Measurements from ENCODE around the gene CTBP1. TPM values are rescaled to one million over a fixed set of nuclear protein-coding genes. Genes with fewer than 3 reads are reported as not detected.

Gene CTBP1
- total RNA-seq, 1 experiment from 2014 or later, result 187 TPM

- Histone ChIP-seq H3K4me3 (ENCODE audit: low read depth, low read length, poor library complexity, severe bottlenecking) (no peak overlapping the region), H3K36me3 (ENCODE audit: insufficient read depth, low read length, poor library complexity, severe bottlenecking) (peaks cover 9% of the 10 kb centered on the region), H3K27me3 (replicated peaks; ENCODE audit: insufficient read depth, low read depth, low read length, poor library complexity) (no peaks in the 10 kb centered on the region), H3K4me1 (ENCODE audit: insufficient read depth, low read length, poor library complexity, severe bottlenecking) (no peaks in the 10 kb centered on the region), H3K27ac (ENCODE audit: low read depth, low read length, poor library complexity, severe bottlenecking) (no peak overlapping the region), H3K9me3 (ENCODE audit: low read depth, low read length, poor library complexity, severe bottlenecking) (no peaks in the 10 kb centered on the region)
- ChIA-PET CTCF (no interaction called here), POLR2A (ENCODE audit: low non-redundant PET) (no interaction called here)
- no peak for DNase-seq (ENCODE audit: low spot score)
- TF ChIP-seq EZH2 (IDR thresholded peaks at IDR 0.05; ENCODE audit: borderline replicate concordance, low read depth, low read length, poor library complexity, severe bottlenecking), result no peak
- no TSS peak for BruUV-seq (replicated peaks)
- intact Hi-C loops (cut with micrococcal nuclease; ENCODE audit: unreplicated experiment), result no loop called here
These were observed 41.8 kb downstream of the CTBP1 start for GRCh38 chr4:1207157-1207470.

- ChIA-PET POLR2A (ENCODE audit: low non-redundant PET) (no interaction called here), CTCF (no interaction called here)
- peaks cover 8% of the 10 kb centered on the region for H3K36me3 ChIP-seq (ENCODE audit: insufficient read depth, low read length, poor library complexity, severe bottlenecking)
- H3K27ac ChIP-seq (ENCODE audit: low read depth, low read length, poor library complexity, severe bottlenecking), result no peak overlapping the region
- H3K4me1 ChIP-seq (ENCODE audit: insufficient read depth, low read length, poor library complexity, severe bottlenecking), result no peaks in the 10 kb centered on the region
- TF ChIP-seq EZH2 (IDR thresholded peaks at IDR 0.05; ENCODE audit: borderline replicate concordance, low read depth, low read length, poor library complexity, severe bottlenecking) (no peak), CTCF (conservative IDR thresholded peaks at IDR 0.05; ENCODE audit: low read depth, low read length) (no peak)
- DNase-seq (ENCODE audit: low spot score), result no peak
- no peaks in the 10 kb centered on the region for H3K27me3 ChIP-seq (replicated peaks; ENCODE audit: insufficient read depth, low read depth, low read length, poor library complexity)
- BruUV-seq (replicated peaks), result no TSS peak
- H3K9me3 ChIP-seq (ENCODE audit: low read depth, low read length, poor library complexity, severe bottlenecking), result no peaks in the 10 kb centered on the region
- H3K4me3 ChIP-seq (ENCODE audit: low read depth, low read length, poor library complexity, severe bottlenecking), result no peak overlapping the region
- intact Hi-C loops (cut with micrococcal nuclease; ENCODE audit: unreplicated experiment), result no loop called here
These were observed 42.4 kb downstream of the CTBP1 start for GRCh38 chr4:1206299-1207156.

GRCh38 chr4:1205586-1206298 is 43.2 kb downstream of the CTBP1 start:
- no peaks in the 10 kb centered on the region for H3K9me3 ChIP-seq (ENCODE audit: low read depth, low read length, poor library complexity, severe bottlenecking)
- no peak for DNase-seq (ENCODE audit: low spot score)
- H3K4me3 ChIP-seq (ENCODE audit: low read depth, low read length, poor library complexity, severe bottlenecking), result no peak overlapping the region
- no peaks in the 10 kb centered on the region for H3K27me3 ChIP-seq (replicated peaks; ENCODE audit: insufficient read depth, low read depth, low read length, poor library complexity)
- H3K27ac ChIP-seq (ENCODE audit: low read depth, low read length, poor library complexity, severe bottlenecking), result no peak overlapping the region
- intact Hi-C loops (cut with micrococcal nuclease; ENCODE audit: unreplicated experiment), result no loop called here
- H3K36me3 ChIP-seq (ENCODE audit: insufficient read depth, low read length, poor library complexity, severe bottlenecking), result peaks cover 2% of the 10 kb centered on the region
- ChIA-PET POLR2A (ENCODE audit: low non-redundant PET) (no interaction called here), CTCF (no interaction called here)
- TF ChIP-seq EZH2 (IDR thresholded peaks at IDR 0.05; ENCODE audit: borderline replicate concordance, low read depth, low read length, poor library complexity, severe bottlenecking) (no peak), CTCF (conservative IDR thresholded peaks at IDR 0.05; ENCODE audit: low read depth, low read length) (no peak)
- BruUV-seq (replicated peaks), result no TSS peak
- no peaks in the 10 kb centered on the region for H3K4me1 ChIP-seq (ENCODE audit: insufficient read depth, low read length, poor library complexity, severe bottlenecking)

Measured in A673 (cell line).